Measurements from ENCODE around the gene SYVN1.

Gene SYVN1

DNA sequence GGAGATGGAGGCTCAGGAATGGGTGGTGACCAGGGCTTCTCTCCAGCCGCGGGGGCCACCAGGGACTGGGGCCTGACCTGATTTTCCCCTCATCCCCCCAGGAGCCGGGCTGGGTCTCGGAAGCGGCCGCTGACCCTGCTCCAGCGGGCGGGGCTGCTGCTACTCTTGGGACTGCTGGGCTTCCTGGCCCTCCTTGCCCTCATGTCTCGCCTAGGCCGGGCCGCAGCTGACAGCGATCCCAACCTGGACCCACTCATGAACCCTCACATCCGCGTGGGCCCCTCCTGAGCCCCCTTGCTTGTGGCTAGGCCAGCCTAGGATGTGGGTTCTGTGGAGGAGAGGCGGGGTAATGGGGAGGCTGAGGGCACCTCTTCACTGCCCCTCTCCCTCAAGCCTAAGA lies 46.5 kb downstream of the SYVN1 start:
- DNase-seq (ENCODE audit: low spot score), result no peak

GRCh38 chr11:65087216-65087615 lies 47.1 kb downstream of the SYVN1 start:
- DNase-seq (ENCODE audit: low spot score), result no peak

- DNase-seq (ENCODE audit: low spot score), result no peak
Observed at GRCh38 chr11:65086809-65087208, 47.5 kb downstream of the SYVN1 start.

DNA sequence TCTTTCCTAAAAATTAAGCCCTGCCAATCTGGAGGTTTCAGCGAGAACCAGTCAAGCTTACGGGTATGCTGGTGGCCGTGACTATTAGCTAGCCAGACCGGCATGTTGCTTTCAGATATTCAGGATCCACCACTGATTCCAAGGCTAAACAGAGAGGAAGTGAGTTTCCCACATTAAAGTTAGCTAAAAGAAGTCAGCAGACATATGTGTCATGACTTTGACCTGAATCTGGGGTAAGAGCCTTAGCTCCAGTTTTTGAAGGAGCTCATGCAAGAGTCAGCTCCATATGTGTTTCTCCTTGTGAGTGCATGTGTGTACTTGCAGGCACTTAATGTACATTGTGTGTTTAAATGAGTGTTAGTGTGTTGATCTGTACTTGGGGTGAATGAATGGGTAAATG lies 48.9 kb downstream of the SYVN1 start:
- no peak for DNase-seq (ENCODE audit: low spot score)

- DNase-seq (ENCODE audit: low spot score), result no peak
Observed at GRCh38 chr11:65084598-65085375, 49.5 kb downstream of the SYVN1 start.

DNA sequence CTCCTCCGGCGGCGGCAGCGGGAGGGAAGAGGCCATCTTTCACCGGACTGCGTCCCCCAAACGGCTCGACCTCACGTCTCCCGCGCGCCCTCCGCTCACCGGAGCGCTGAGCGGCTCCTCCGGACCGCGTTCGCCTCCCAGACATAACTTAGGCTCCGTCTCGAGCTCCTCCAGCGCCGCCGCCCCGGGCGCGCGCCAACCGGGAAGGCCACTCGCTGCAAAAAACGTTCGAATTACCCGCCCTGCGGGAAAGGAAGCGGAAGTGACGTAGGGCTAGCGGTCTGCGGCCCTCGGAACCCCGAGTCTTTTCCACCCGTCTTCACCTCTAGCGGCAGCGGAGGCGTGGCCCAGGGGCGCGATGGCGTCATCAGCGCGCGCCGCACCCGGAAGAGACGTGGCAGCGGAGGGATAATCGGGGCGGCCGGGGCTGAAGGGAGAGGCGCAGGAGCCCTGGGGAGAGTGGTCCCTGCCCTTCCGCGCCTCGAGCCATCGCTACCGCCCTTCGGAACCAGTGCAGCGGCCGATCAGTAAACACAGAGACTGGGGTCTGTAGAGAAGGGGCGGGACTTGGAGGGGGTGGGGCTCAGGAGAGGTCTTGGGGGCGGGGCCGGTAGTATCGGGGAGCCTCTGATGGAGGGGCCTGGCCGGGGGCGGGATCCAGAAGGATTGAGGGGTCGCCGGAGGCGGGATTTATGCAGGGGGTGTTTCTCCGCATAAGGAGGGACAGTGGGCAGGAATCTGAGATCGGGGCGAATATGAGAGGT lies 50.3 kb downstream of the SYVN1 start, which contains the start of the genes CDCA5 and ZFPL1:
Gene CDCA5, minus strand, starts transcription at position 207 of the 764 bp plus-strand sequence. Its CDS starts 62 bp downstream, at position 145.
Gene ZFPL1, plus strand, starts transcription at position 389 of the 764 bp plus-strand sequence. CDS start 477 bp downstream, outside the sequence.
- peak; percentile 98 for DNase-seq (ENCODE audit: low spot score)

DNA sequence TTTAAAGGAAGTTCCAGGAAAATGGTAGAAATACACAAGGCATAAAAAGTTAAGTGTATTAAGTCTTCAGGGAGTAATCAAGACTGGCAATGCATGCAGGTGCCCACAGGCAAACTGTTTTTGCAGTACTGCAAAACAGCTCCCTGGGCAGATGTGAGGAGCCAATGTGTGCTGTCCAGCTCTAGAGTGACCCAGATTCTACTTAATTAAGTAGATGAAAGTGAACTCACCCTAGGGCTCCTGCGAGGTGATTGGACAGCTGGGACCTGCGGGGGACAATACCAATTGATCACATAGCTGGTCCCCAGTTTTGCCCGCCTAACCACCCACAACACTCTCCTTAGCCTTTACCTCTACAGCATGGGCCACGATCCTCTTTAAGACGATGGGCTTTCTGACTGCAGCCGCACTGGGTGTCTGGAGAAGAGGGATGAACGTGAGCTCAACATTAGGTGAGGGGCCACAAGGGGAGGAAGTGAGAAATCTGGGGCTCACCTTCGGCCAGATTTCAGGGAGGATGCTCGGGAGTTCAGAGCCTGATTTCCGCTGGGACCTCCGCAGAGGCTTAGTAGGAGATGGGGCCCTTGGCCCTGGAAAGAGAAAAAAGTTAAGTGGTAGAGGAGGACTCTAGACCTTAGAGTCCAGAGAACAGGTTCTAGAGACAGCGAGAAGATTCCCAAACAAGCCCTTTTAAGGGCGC lies 51.0 kb downstream of the SYVN1 start:
- DNase-seq (ENCODE audit: low spot score), result no peak

GRCh38 chr11:65078786-65079342 lies 55.5 kb downstream of the SYVN1 start:
- DNase-seq (ENCODE audit: low spot score), result no peak

DNA sequence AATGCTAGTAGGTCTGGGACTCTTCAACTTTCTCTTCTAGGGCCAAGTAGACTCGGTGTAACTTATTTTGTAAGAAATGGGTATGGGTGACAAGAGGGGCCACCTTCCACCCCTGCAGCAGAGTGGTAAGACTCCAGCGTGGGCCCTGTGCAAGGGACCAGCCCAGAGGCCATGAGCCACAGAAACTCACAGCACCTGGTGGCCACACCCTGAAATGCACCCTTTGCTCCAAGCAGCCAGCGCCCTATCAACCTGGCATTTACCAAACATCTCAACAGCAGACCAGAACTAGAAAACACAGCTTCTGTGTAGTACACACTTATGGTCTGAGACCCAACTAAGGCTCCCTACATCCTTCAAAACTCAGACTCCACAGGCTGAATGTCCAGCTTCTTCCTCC lies 56.2 kb downstream of the SYVN1 start:
- peak; percentile 65 for DNase-seq (ENCODE audit: low spot score)

DNA sequence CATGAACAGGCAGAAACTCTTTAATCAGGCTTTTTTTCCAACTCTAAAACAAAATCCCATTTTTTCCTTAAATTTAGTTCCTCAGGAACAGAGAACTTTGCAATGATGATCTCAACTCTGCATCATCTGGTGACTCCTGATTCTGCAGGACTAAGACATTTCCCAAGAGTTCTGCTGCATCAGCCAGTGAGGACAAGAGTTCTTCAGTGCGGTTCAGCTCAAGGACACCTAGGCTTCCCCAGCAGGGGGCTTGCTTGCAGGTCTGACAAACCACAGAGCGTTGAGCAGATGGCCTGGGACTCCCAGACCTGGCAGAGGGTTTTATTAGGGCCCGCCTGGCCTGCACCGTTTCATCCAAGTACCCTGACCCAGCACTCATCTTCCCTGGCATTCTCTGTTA lies 56.9 kb downstream of the SYVN1 start:
- no peak for DNase-seq (ENCODE audit: low spot score)
